Measurements from ENCODE around the gene ZNF346. TPM values are rescaled to one million over a fixed set of nuclear protein-coding genes. Genes with fewer than 3 reads are reported as not detected.

The ZNF346 gene
- total and polyA plus RNA-seq, 2 of the 13 experiments (the other 11 are each of a cell fraction or from before 2014, with no cell fraction given) = 8.6 to 19.4 TPM

GRCh38 chr5:177089825-177090641 lies 67.5 kb downstream of the ZNF346 start (continued):
- no peak for TF ChIP-seq REST (IDR thresholded peaks at IDR 0.05; ENCODE audit: borderline replicate concordance in 1 of 2, low read depth in 1 of 2, low read length in 2 of 2)
- no peak for TF ChIP-seq NR2F6 (IDR thresholded peaks at IDR 0.05)
- TF ChIP-seq NR2F6 (CRISPR knock-in tag; IDR thresholded peaks at IDR 0.05) = 0 out of 2 replicates have a peak, but pooled peaks have one; percentile 17
- peak; percentile 79 for TF ChIP-seq ZNF646 (CRISPR knock-in tag; IDR thresholded peaks at IDR 0.05)
- TF ChIP-seq NR2F1 (CRISPR knock-in tag; IDR thresholded peaks at IDR 0.05) = no peak
- TF ChIP-seq TARDBP (CRISPR knock-in tag; IDR thresholded peaks at IDR 0.05) = peak; percentile 75
- no peak for TF ChIP-seq ZMYM4 (CRISPR knock-in tag; IDR thresholded peaks at IDR 0.05)
- TF ChIP-seq LRRFIP1 (CRISPR knock-in tag; conservative IDR thresholded peaks at IDR 0.05) = no peak
- TF ChIP-seq MAX (IDR thresholded peaks at IDR 0.05) = peak; percentile 51; the same call in 1 of the 2 replicates
- no peak for TF ChIP-seq SNRNP70 (IDR thresholded peaks at IDR 0.05; ENCODE audit: low read depth, low read length)
- no peak for TF ChIP-seq ARID5B (CRISPR knock-in tag; IDR thresholded peaks at IDR 0.05)
